A673 (cell line): ENCODE measurements around the gene ZCCHC3. TPM values are rescaled to one million over a fixed set of nuclear protein-coding genes. Genes with fewer than 3 reads are reported as not detected.

Experiments used
- BruUV-seq: library from RNA; stranded (reverse); fragments of 400-500 nt; replicated peaks from 2 replicates; lab custom pipeline; 2021; lab: Mats Ljungman, UMichigan
- CTCF ChIA-PET: fragments of 300-600 bp; sonication (Branson Sonifier 250); formaldehyde crosslinking; loops from one replicate; lab custom pipeline; 2022; ENCODE audit warnings: antibody characterized with exemption; lab: Charles Lee
- POLR2A ChIA-PET: fragments of 300-600 bp; sonication (Branson Sonifier 250); formaldehyde crosslinking; loops from one replicate; lab custom pipeline; 2022; ENCODE audit warnings: antibody characterized with exemption; ENCODE audit not compliant: low non-redundant PET; lab: Charles Lee
- DNase-seq: peaks from one replicate; pipeline ENCODE4 v3.0.0-alpha.2; 2015; ENCODE audit warnings: low spot score
- H3K27ac ChIP-seq: fragments of 200-600 bp; sonication (generic); 2 replicates; pipeline ENCODE4 v1.5.1; 2016; ENCODE audit warnings: mixed run types, low read depth, mild to moderate bottlenecking, mixed read lengths, antibody characterized with exemption, low read length; ENCODE audit not compliant: poor library complexity, severe bottlenecking
- H3K27me3 ChIP-seq: fragments of 200-600 bp; sonication (generic); replicated peaks from 2 replicates; pipeline ENCODE4 v1.6.1; 2017; ENCODE audit warnings: mixed run types, low read depth, mild to moderate bottlenecking, mixed read lengths, antibody characterized with exemption, low read length; ENCODE audit not compliant: insufficient read depth, poor library complexity
- H3K36me3 ChIP-seq: fragments of 200-600 bp; sonication (generic); 2 replicates; pipeline ENCODE4 v1.6.1; 2016; ENCODE audit warnings: mixed run types, mild to moderate bottlenecking, mixed read lengths, antibody characterized with exemption, low read length; ENCODE audit not compliant: insufficient read depth, poor library complexity, severe bottlenecking
- H3K4me1 ChIP-seq: fragments of 200-600 bp; sonication (generic); 2 replicates; pipeline ENCODE4 v1.6.1; 2017; ENCODE audit warnings: mixed run types, mild to moderate bottlenecking, mixed read lengths, antibody characterized with exemption, low read length; ENCODE audit not compliant: insufficient read depth, poor library complexity, severe bottlenecking
- H3K4me3 ChIP-seq: fragments of 200-600 bp; sonication (generic); 2 replicates; pipeline ENCODE4 v1.5.1; 2016; ENCODE audit warnings: low read depth, mixed run types, mild to moderate bottlenecking, mixed read lengths, low read length; ENCODE audit not compliant: poor library complexity, severe bottlenecking
- H3K9me3 ChIP-seq: fragments of 200-600 bp; sonication (generic); 2 replicates; pipeline ENCODE4 v1.6.1; 2016; ENCODE audit warnings: mixed run types, low read depth, mild to moderate bottlenecking, mixed read lengths, antibody characterized with exemption, low read length; ENCODE audit not compliant: poor library complexity, severe bottlenecking
- EZH2 ChIP-seq: fragments of 200-600 bp; sonication (generic); IDR thresholded peaks from 2 replicates; pipeline ENCODE4 v1.6.1; 2017; ENCODE audit warnings: borderline replicate concordance, low read depth, mild to moderate bottlenecking, mixed read lengths, antibody characterized with exemption, low read length; ENCODE audit not compliant: poor library complexity, severe bottlenecking
- intact Hi-C: fragments of 100-400 bp; cut with micrococcal nuclease; formaldehyde crosslinking; loops from one replicate; pipeline ENCODE4 v1.10.0; 2022; ENCODE audit not compliant: unreplicated experiment
- total RNA-seq: library from RNA; stranded (reverse); gene quantifications from 2 replicates; pipeline ENCODE4 v1.2.3, GENCODE V29; 2021
- TF ChIP-seq, protein P1 (sequence below): fragments of 300-800, 200-600 bp; sonication (generic); conservative IDR thresholded peaks from 2 replicates; pipeline ENCODE4 v1.5.1; 2017; ENCODE audit warnings: low read depth, mild to moderate bottlenecking, antibody characterized with exemption, low read length, moderate library complexity, mixed read lengths

ZCCHC3 gene
- total RNA-seq, 1 experiment from 2014 or later: 39.6 TPM

DNA sequence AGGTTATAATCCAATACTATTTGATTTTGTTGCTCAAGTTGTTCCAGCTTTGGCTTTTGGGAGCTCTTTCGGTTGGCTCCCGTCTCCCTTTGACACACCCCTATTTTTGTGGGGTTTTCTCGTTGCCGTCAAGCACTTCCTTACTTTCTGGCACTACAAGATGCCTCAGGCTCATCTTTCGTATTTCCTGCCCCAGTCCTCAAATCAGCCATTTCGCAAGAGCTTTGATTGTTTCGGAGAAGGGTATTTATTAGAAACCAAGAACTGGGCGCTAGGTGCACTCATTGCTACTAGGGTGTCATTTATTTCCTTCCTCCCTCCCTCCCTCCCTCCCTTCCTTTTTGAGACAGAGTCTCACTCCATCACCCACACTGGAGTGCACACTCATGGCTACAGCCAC lies 14.7 kb downstream of the ZCCHC3 start:
- H3K27ac ChIP-seq: no peak overlapping the region
- H3K4me3 ChIP-seq: no peak overlapping the region
- H3K4me1 ChIP-seq: peaks cover 32% of the 10 kb centered on the region
- BruUV-seq: no TSS peak
- ChIA-PET POLR2A (no interaction called here), CTCF (no interaction called here)
- H3K27me3 ChIP-seq: no peaks in the 10 kb centered on the region
- no peaks in the 10 kb centered on the region for H3K9me3 ChIP-seq
- intact Hi-C loops: no loop called here
- TF ChIP-seq, protein P1, sequence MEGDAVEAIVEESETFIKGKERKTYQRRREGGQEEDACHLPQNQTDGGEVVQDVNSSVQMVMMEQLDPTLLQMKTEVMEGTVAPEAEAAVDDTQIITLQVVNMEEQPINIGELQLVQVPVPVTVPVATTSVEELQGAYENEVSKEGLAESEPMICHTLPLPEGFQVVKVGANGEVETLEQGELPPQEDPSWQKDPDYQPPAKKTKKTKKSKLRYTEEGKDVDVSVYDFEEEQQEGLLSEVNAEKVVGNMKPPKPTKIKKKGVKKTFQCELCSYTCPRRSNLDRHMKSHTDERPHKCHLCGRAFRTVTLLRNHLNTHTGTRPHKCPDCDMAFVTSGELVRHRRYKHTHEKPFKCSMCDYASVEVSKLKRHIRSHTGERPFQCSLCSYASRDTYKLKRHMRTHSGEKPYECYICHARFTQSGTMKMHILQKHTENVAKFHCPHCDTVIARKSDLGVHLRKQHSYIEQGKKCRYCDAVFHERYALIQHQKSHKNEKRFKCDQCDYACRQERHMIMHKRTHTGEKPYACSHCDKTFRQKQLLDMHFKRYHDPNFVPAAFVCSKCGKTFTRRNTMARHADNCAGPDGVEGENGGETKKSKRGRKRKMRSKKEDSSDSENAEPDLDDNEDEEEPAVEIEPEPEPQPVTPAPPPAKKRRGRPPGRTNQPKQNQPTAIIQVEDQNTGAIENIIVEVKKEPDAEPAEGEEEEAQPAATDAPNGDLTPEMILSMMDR: no peak
- no peak for DNase-seq
- no peaks in the 10 kb centered on the region for H3K36me3 ChIP-seq

DNA sequence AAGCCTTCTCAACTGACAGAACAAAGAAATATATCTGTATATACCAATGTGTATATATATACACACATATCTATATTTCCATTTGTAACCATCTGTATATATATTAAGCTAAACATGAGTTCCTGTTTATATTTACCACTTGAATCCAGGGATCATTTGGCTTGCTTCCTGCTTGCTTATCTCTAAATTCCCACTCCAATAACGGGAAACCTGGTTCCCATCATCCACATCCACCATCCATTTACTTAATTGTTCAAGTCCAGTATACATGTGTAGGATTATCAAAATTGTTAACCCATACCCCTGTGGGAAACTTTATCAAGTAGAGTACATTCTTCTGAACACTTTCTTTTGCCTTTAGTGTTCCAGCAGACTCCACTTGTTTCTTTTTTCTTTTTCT lies 15.5 kb downstream of the ZCCHC3 start:
- POLR2A ChIA-PET: no interaction called here
- BruUV-seq: no TSS peak

DNA sequence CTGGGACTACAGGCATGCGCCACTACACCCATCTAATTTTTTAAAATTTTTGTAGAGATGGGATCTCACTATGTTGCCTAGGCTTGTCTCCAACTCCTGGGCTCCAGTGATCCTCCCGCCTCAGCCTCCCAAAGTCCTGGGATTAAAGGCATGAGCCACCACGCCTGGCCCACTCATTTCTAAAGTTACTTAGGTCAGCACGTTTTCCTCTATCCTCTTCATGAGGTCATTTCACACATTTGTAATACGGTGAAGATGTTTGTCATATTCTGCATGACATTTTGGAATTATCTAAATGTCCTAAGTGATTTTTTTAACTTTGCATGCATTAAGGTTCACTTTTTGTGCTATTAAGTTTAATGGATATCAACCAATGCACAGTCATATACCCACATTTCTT lies 16.0 kb downstream of the ZCCHC3 start:
- BruUV-seq: no TSS peak
- CTCF ChIA-PET: no interaction called here
- no peak overlapping the region for H3K4me3 ChIP-seq
- TF ChIP-seq, protein P1: no peak
- no peak for TF ChIP-seq EZH2
- H3K27me3 ChIP-seq: no peaks in the 10 kb centered on the region
- intact Hi-C loops: no loop called here
- no peak overlapping the region for H3K27ac ChIP-seq
- H3K9me3 ChIP-seq: no peaks in the 10 kb centered on the region
- DNase-seq: no peak
- H3K4me1 ChIP-seq: peaks cover 27% of the 10 kb centered on the region
- no peaks in the 10 kb centered on the region for H3K36me3 ChIP-seq
- POLR2A ChIA-PET: no interaction called here

More for the DNA sequence above, 15.5 kb downstream of the ZCCHC3 start:
- H3K9me3 ChIP-seq: no peaks in the 10 kb centered on the region
- H3K4me3 ChIP-seq: no peak overlapping the region
- intact Hi-C loops: no loop called here
- CTCF ChIA-PET: no interaction called here
- H3K36me3 ChIP-seq: no peaks in the 10 kb centered on the region
- DNase-seq: no peak
- H3K27me3 ChIP-seq: no peaks in the 10 kb centered on the region
- peaks cover 32% of the 10 kb centered on the region for H3K4me1 ChIP-seq
- no peak overlapping the region for H3K27ac ChIP-seq
- no peak for TF ChIP-seq EZH2
- TF ChIP-seq, protein P1: no peak
